Measurements from ENCODE around the gene HLA-DQB1.
"Not testable (repeated sequence)": the region's sequence is repeated elsewhere in the genome, so short reads cannot be mapped to it uniquely, and the experiment has no call there.

Gene HLA-DQB1

GRCh38 chr6:32635526-32636123 lies 30.8 kb downstream of the HLA-DQB1 start:
- no peak for ATAC-seq
- TF ChIP-seq SNAI2 (CRISPR knock-in tag; IDR thresholded peaks at IDR 0.05) (no peak), ZC3H10 (CRISPR knock-in tag; IDR thresholded peaks at IDR 0.05) (no peak), BACH2 (CRISPR knock-in tag; IDR thresholded peaks at IDR 0.05; ENCODE audit: borderline replicate concordance) (no peak), ESRRG (CRISPR knock-in tag; IDR thresholded peaks at IDR 0.05) (no peak), ZNF8 (CRISPR knock-in tag; IDR thresholded peaks at IDR 0.05) (no peak), ARNTL (CRISPR knock-in tag; IDR thresholded peaks at IDR 0.05; ENCODE audit: borderline replicate concordance, low read depth) (no peak), OSR1 (CRISPR knock-in tag; IDR thresholded peaks at IDR 0.05) (no peak), ZFP30 (CRISPR knock-in tag; IDR thresholded peaks at IDR 0.05) (no peak), ZNF70 (CRISPR knock-in tag; IDR thresholded peaks at IDR 0.05) (no peak), TCF4 (CRISPR knock-in tag; IDR thresholded peaks at IDR 0.05; ENCODE audit: borderline replicate concordance) (no peak), CSDC2 (CRISPR knock-in tag; IDR thresholded peaks at IDR 0.05) (no peak), RARB (CRISPR knock-in tag; IDR thresholded peaks at IDR 0.05) (no peak)
- TF ChIP-seq, protein P1, sequence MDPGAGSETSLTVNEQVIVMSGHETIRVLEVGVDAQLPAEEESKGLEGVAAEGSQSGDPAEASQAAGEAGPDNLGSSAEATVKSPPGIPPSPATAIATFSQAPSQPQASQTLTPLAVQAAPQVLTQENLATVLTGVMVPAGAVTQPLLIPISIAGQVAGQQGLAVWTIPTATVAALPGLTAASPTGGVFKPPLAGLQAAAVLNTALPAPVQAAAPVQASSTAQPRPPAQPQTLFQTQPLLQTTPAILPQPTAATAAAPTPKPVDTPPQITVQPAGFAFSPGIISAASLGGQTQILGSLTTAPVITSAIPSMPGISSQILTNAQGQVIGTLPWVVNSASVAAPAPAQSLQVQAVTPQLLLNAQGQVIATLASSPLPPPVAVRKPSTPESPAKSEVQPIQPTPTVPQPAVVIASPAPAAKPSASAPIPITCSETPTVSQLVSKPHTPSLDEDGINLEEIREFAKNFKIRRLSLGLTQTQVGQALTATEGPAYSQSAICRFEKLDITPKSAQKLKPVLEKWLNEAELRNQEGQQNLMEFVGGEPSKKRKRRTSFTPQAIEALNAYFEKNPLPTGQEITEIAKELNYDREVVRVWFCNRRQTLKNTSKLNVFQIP (CRISPR knock-in tag; IDR thresholded peaks at IDR 0.05; ENCODE audit: borderline replicate concordance, low read depth) = no peak
- TF ChIP-seq, protein P2, sequence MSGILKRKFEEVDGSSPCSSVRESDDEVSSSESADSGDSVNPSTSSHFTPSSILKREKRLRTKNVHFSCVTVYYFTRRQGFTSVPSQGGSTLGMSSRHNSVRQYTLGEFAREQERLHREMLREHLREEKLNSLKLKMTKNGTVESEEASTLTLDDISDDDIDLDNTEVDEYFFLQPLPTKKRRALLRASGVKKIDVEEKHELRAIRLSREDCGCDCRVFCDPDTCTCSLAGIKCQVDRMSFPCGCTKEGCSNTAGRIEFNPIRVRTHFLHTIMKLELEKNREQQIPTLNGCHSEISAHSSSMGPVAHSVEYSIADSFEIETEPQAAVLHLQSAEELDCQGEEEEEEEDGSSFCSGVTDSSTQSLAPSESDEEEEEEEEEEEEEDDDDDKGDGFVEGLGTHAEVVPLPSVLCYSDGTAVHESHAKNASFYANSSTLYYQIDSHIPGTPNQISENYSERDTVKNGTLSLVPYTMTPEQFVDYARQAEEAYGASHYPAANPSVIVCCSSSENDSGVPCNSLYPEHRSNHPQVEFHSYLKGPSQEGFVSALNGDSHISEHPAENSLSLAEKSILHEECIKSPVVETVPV (CRISPR knock-in tag; IDR thresholded peaks at IDR 0.05) = no peak
- TF ChIP-seq, protein P3, sequence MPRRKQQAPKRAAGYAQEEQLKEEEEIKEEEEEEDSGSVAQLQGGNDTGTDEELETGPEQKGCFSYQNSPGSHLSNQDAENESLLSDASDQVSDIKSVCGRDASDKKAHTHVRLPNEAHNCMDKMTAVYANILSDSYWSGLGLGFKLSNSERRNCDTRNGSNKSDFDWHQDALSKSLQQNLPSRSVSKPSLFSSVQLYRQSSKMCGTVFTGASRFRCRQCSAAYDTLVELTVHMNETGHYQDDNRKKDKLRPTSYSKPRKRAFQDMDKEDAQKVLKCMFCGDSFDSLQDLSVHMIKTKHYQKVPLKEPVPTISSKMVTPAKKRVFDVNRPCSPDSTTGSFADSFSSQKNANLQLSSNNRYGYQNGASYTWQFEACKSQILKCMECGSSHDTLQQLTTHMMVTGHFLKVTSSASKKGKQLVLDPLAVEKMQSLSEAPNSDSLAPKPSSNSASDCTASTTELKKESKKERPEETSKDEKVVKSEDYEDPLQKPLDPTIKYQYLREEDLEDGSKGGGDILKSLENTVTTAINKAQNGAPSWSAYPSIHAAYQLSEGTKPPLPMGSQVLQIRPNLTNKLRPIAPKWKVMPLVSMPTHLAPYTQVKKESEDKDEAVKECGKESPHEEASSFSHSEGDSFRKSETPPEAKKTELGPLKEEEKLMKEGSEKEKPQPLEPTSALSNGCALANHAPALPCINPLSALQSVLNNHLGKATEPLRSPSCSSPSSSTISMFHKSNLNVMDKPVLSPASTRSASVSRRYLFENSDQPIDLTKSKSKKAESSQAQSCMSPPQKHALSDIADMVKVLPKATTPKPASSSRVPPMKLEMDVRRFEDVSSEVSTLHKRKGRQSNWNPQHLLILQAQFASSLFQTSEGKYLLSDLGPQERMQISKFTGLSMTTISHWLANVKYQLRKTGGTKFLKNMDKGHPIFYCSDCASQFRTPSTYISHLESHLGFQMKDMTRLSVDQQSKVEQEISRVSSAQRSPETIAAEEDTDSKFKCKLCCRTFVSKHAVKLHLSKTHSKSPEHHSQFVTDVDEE (CRISPR knock-in tag; IDR thresholded peaks at IDR 0.05) = no peak

DNA sequence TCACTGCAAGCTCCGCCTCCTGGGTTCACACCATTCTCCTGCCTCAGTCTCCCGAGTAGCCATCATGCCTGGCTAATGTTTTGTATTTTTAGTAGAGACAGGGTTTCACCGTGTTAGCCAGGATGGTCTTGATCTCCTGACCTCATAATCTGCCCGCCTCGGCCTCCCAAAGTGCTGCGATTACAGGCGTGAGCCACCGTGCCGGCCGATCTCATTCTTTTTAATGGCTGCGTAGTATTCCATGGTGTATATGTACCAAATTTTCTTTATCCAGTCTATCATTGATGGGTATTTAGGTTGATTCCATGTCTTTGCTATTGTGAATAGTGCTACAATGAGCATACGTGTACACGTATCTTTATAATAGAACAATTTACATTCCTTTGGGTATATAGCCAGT lies 36.7 kb downstream of the HLA-DQB1 start:
- not testable (repeated sequence) for ATAC-seq

GRCh38 chr6:32627831-32628230 lies 38.6 kb downstream of the HLA-DQB1 start:
- ATAC-seq = no peak
- no peak for TF ChIP-seq CREB5 (CRISPR knock-in tag; IDR thresholded peaks at IDR 0.05; ENCODE audit: low read depth)
- no peak for TF ChIP-seq CSDC2 (CRISPR knock-in tag; IDR thresholded peaks at IDR 0.05)
- TF ChIP-seq, protein P4, sequence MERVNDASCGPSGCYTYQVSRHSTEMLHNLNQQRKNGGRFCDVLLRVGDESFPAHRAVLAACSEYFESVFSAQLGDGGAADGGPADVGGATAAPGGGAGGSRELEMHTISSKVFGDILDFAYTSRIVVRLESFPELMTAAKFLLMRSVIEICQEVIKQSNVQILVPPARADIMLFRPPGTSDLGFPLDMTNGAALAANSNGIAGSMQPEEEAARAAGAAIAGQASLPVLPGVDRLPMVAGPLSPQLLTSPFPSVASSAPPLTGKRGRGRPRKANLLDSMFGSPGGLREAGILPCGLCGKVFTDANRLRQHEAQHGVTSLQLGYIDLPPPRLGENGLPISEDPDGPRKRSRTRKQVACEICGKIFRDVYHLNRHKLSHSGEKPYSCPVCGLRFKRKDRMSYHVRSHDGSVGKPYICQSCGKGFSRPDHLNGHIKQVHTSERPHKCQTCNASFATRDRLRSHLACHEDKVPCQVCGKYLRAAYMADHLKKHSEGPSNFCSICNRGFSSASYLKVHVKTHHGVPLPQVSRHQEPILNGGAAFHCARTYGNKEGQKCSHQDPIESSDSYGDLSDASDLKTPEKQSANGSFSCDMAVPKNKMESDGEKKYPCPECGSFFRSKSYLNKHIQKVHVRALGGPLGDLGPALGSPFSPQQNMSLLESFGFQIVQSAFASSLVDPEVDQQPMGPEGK (CRISPR knock-in tag; IDR thresholded peaks at IDR 0.05; ENCODE audit: borderline replicate concordance) = no peak

DNA sequence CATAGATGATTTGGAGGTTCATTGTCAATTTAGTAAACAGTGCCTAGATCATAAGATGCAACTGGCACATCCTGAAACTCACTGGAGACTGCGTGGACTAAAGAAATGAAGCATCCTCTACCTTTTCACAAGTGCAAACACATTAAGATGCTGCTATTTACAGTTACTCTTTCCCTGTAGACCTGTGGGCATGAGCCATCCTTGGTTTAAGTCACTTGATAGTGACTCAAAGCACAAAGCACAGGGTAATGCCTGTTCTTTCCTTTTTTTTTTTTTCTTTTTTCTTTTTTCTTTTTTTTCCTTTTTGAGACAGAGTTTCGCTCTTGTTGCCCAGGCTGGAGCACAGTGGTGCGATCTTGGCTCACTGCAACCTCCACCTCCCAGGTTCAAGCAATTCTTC lies 39.2 kb downstream of the HLA-DQB1 start:
- no peak for ATAC-seq
- TF ChIP-seq ZC3H10 (CRISPR knock-in tag; IDR thresholded peaks at IDR 0.05) (no peak), RARB (CRISPR knock-in tag; IDR thresholded peaks at IDR 0.05) (no peak), ZFP3 (CRISPR knock-in tag; IDR thresholded peaks at IDR 0.05) (no peak), TCF4 (CRISPR knock-in tag; IDR thresholded peaks at IDR 0.05; ENCODE audit: borderline replicate concordance) (no peak), CSDC2 (CRISPR knock-in tag; IDR thresholded peaks at IDR 0.05) (no peak), ARNTL (CRISPR knock-in tag; IDR thresholded peaks at IDR 0.05; ENCODE audit: borderline replicate concordance, low read depth) (no peak), SNAI2 (CRISPR knock-in tag; IDR thresholded peaks at IDR 0.05) (no peak), ZNF8 (CRISPR knock-in tag; IDR thresholded peaks at IDR 0.05) (no peak), GLIS3 (CRISPR knock-in tag; IDR thresholded peaks at IDR 0.05) (no peak)
